NCI-H446 (cell line): Measurements from ENCODE around the gene TXNRD2.
"Not testable (repeated sequence)": the region's sequence is repeated elsewhere in the genome, so short reads cannot be mapped to it uniquely, and the experiment has no call there.

Experiments
- DNase-seq, 2 experiments: peaks; one replicate each; lab custom pipeline; 2025; lab: John Stamatoyannopoulos, UW

Gene TXNRD2

DNA sequence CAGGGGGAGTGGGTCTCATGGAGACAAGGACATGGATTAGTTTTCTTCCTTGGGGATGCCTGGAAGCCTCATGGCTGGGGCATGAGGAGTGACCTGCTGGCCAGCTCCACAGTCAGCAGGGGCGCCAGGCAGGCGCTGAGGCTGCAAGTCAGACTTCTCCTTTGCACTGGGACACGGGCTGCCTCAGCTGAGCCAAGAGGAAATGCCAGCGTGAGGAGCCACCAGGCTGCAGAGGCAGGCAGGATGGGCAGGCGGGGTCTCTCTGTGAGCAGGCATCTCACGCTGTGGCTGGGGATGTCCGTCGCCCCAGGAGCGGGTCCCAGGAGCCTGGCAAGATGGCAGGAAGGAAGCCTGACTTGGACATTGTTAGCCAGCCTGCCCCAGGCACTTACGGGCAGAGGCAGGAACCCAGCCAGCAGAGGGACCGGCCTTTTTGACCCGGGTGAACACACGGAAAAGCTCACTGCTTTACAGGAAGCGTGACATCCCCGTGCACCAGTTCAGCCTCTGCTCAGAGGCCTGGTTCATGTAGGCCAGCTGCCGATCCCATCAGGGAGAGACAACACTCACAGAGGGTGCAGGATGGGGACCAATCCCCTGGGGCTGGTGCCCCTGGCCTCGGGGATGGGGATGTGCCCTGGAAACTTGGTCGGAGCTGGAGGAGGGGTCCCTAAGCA, 97.1 kb downstream of the TXNRD2 start:
- no peak for DNase-seq

DNA sequence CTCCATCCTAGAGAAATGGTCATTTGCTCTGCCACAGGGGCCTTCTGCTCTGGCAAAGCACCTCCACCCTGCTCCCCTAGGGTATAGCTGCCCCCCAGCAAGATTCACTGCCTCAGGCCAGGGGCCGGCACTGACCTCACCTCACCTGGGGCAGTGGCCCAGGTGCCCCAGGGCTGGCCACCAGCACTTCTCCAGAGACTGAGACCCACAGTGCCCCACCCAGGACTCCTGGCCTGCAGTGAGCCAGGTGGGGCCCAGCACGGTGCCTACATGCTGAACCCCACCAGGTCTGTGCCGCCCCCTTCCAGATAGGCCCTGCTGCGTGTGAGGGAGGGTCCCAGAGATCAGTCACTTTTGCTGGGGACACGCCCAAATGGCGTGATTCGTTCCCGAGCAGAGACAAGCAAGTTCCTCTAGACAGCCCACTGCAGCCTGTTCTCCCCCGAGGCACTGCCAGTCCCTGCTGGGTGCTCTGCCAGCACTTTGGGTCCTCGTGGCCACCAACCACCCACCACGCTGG, 97.7 kb downstream of the TXNRD2 start:
- DNase-seq: no peak

DNA sequence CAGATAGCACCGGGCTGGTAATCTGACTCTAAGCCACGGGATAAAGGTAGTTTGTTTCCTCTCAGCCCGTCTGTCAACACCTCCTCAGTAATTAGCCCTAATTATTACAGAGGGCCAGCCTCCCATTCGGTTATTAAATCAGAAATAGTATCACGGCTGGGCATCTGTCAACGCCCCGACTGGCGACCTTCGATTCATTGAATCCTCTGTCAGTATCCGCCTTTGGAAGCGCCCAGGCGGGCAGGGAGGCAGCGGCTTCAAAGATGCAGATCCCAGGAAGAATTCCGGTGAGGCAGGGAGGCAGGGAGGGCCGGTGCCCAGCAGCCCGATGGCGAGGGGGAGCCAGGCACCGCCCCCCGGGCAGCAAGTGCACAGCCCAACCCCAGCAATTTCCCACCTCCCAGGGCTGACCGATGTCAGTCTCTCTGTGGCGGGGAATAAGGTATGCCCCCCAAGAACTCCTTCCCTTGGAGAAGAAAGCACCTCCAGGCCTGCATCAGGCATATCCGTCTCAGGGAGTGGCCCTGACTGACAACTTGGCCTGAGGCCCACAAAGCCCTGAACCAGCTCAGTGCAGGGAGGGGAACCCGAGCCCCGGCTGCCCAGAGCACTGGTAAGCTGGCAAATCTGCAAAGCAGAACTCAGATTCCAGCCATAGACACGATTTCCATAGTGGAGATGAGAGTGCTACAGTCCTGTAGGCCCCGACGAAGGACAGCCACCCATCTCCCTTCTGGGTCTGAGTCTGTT, 98.3 kb downstream of the TXNRD2 start:
- no peak for DNase-seq

DNA sequence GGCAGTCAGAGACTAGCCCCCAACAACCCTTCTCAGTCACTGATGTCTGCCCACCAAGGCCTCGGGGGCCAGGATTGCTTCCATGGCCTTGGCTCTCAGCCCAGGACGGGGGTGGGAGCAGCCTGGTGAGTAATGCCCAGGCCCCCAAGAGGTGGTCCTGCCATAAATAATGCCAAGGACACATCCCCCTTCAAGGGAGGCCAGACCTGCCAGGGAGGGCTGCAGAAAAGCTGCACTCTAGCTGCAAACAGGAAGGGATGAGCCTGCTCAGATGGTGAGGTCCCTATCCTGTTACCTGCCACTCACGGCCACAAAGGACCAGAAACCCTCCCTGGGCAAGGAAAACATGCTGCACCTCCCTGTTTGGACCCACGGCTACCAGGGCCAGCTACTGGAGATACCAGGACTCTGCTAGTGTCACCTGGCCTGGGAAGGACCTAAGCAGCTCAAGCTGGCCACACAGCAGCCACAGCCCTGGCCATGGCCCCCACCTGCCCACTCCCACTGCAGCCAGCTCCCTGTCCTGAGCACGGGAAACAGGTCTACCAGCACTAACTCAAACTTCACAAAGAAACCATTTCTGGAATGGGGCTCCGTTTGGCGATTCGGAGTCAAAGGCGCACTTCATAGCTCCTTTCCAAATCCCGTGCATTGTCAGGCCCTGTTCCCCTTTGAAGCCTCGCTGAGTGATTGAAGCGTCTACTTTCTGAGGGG, 99.1 kb downstream of the TXNRD2 start:
- no peak for DNase-seq

DNA sequence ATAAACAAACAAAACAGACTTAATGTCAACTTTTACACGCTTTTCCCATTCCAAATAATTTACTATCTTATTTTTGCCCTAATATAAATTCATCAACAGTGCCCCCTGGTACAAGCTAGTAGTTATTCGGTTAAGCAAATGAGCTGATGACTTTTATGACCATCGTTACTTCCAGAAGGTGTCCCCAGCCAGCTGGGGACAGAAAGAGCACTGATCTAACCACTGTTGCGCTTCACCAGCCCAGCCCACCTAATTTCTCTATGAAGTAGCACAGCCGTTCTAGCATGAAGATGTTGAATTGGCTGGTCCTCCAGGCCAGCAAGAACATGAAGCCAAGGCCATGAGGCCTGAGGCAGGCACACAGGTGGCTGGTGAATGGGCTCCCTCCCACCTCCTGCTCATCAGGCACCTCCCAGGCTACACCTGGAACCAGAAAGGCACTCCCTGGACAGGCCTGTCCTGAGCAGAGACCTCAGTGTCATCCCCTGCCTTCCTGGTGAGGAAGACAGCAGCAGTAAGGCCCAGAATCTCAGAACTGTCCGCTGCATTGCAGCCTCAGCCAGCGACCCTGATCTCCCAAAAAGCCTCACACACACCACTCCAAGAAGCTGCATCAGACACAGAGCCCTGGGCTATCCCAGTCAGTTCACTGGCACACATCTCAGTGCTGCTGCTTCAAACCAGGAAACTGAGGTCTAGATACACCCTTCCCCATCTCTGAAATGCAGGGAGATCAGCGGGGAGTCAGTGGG, 99.8 kb downstream of the TXNRD2 start:
- no peak for DNase-seq

DNA sequence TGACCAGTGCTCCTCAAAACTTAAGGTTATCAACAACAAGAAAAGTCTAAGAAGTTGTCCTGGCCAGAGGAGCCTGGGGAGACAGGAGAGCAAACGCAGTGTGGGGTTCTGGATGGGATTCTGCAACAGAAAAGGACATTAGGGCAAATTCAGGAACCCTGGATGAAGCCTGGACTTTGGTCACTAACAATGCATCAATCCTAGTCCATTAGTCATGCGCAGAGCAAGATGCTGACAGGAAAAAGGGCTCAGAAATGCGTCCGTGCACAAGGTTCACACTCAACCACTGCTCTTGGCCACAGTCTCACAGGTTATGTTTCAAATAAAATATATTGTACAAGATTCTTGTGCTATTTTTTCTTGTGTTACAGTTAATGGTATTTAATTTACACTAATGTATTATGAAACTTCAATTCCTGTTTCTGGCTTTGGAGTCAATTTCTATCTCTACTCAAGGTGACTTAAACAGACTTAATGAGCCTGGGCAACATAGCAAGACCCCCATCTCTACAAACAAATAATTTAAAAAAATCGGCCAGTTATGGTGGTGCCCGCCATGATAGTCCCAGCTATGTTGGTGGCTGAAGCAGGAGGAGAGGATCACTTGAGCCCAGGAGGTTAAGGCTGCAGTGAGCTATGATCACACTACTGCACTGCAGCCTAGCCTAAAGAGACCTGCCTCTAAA, 100.5 kb downstream of the TXNRD2 start:
- DNase-seq: no peak

DNA sequence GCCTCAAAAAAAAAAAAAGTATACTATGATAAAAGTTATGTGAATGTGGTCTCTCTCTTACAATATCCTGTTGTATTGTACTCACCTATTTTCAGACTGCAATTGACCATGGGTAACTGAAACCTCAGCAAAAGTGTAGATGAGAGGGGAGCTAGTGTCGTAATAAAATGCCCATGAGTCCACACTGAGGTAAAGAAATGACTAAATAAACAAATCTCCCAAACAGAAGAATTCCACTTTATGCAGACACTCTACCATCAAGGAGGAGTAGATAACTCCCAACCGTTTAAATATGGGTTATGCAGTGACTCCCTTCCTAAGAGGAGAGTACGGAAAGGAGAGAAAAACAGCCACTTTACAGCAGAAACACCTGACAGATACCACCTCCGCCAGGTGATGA, 101.6 kb downstream of the TXNRD2 start:
- no peak for DNase-seq

DNA sequence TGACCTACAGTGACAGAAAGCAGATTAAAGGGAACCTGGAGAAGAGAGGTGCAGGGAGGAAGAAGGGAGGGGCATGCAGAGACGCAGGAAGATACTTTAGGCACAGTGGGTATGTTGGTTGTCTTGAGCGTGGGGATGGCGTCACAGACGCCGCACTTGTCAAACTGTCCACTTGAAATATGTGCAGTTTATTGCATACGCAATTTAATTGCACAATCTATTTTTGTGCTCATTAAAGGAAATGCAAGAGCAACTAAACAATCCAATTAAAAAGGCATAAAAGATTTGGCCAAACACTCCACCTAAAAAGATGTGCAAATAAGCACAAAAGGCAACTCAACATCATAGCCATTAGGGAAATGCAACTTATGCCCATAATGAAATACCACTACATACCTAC, 103.7 kb downstream of the TXNRD2 start:
- no peak for DNase-seq

DNA sequence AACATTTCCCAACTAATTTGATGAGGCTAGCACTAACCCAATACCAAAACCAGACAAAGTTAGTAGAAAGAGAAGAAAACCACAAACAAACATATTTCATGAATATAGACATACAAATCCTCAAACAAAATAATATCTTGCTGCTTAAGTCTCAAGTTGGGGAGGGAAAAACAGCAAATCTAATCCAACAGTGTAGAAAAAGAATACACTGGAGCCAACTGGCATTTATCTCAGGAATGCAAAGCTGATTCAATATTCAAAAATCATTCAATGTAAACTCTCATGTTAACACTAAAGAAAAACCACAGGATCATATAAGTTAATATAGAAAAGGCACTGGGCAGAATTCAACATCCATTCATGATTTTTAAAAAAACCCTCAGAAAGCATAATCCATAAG, 105.1 kb downstream of the TXNRD2 start:
- no peak for DNase-seq

DNA sequence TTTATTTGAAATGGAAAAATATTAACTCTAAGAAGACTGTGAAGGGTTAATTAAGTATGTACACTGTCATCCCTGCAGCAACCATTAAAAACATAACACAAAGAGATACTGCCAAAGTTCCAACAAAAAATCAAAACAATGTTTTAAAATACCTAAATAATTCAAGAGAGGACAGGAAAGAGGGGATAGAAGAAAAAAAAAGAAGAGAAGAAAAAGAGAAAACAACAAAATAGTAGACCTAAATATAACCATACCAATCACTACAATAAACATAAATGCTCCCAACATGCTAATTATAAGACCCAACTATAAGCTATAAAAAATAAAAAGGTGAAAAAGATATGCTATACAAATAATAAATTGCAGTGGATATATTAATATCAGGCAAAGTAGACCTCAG, 107.0 kb downstream of the TXNRD2 start:
- DNase-seq: no peak

DNA sequence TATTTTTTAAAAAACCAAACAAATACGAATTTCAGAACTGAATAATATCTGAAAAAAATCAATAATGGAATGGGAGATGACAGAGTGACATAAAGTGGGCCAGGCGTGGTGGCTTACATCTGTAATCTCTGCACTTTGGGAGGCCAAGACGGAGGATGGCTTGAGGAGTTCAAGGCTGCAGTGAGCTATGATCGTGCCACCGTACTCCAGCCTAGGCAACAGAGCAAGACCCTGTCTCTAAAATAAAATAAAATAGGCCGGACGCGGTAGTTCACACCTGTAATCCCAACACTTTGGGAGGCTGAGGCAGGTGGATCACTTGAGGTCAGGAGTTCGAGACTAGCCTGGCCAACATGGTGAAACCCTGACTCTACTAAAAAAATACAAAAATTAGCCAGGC, 108.3 kb downstream of the TXNRD2 start:
- DNase-seq: not testable (repeated sequence)

DNA sequence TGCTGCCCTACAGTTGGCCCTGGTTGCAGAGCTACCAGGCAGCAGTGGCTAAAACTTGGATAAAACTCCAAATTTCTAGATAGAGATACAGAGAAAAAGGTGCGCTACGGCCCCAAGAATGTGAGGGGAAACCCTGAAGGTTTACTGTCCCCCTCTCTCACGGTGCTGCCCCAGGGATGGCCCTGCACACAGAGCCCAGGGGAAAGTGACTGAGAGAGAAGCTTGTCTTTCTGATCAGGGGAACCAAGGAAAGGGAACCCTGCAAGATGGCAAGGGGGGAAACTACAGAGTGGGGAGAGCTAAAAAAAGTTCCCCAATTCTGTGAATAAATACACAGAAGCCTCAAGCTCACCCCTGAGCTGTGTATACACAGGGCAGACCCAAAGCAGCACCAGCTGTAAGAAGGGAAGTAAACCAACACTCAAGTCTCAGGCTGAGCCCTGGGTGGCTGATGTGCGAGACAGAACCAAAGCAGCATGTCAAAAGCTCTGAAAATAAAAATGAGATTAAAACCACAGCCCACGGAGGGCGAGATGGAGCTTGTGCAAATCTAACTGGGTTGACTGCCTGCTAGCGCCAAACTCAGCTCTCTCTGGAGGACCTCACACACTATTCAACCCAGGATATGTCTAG, 109.0 kb downstream of the TXNRD2 start:
- no peak for DNase-seq

DNA sequence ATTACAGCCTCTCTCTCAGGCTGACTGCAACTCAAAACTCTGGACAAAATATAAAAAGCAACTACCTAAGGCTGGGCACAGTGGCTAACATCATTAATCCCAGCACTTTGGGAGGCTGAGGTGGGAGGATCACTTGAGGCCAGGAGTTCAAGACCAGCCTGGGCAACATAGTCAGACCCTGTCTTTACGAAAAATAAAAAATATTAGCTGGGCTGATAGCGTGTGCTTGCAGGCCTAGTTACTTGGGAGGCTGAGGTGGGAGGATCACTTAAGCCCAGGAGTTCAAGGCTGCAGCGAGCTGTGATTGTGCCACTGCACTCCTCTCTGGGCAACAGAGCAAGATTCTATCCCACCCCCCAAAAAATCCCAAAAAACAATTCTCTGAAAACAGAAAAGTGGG, 109.6 kb downstream of the TXNRD2 start:
- DNase-seq: not testable (repeated sequence)

DNA sequence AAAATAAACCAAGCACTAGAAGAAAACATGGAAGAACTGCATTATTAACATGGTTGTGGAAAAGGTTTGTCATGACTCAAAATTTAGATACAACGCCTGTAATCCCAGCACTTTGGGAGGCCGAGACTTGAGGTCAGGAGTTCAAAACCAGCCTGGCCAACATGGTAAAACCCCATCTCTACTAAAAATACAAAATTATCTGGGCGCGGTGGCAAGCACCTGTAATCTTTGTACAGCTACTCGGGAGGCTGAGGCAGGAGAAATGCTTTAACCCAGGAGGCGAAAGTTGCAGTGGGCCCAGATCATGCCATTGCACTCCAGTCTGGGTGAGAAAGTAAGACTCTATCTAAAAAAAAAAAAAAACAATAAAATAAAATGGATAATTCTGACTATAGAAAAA, 110.6 kb downstream of the TXNRD2 start:
- DNase-seq: no peak

DNA sequence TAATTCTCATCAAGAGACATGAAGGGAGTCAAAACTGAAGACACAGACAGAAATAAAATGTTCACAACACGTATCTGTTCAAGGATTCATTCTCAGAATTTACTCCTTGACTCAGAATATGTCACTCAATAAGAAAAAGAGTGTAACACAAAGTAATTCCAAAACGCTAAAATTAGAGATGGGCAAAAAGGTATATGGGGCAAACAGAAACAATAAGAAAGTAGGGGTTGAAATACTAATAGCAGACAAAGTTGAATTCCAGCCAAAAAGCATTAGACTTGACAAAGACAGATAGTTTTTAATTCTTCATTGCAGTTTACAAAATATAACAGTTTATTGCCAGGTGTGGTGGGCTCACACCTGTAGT, 113.6 kb downstream of the TXNRD2 start:
- no peak for DNase-seq

DNA sequence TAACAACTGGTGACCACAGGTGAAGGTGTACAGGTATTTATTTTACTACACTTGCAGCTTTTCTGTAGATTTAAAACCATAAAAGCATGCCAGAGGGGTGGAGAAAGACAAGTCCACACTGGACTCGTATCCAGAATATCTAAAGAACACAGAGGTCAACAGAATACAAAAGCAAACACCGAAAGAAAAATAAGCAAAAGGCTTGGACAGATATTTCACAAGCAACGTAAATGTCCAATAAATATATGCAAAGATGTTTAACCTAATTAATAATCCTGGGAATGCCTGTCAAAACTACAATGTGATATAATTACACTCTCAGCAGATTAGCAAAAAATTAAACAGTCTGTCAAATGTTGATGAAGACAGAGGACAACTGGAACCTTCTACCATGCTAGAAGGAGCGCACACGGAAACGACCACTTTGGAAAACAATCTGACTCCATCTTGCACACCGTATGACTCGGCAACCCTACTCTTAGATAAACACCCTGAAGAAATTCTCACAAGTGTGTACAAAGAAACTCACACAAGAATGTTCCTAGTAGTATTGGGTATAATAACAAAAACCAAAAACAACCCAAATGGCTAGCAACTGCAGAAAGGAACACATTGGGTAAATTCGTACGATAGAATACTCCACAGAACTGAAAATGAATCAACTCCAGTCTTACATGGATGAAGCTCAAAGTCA, 114.1 kb downstream of the TXNRD2 start:
- no peak for DNase-seq

DNA sequence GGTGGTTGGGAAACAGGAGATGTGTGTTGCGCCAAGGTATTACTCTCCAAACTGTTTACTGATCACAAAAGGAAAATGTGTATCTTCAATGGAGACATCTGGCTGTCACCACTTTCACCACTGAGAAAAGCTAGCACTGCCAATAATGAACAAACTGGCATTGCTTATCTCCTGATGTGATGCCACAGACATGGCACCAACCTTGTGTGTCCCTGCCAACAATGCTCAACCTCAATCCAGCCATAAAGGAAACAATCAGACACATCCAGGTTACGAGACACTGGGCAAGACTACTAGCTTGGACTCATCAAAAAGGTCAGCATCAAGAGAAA, 115.0 kb downstream of the TXNRD2 start:
- DNase-seq: no peak

DNA sequence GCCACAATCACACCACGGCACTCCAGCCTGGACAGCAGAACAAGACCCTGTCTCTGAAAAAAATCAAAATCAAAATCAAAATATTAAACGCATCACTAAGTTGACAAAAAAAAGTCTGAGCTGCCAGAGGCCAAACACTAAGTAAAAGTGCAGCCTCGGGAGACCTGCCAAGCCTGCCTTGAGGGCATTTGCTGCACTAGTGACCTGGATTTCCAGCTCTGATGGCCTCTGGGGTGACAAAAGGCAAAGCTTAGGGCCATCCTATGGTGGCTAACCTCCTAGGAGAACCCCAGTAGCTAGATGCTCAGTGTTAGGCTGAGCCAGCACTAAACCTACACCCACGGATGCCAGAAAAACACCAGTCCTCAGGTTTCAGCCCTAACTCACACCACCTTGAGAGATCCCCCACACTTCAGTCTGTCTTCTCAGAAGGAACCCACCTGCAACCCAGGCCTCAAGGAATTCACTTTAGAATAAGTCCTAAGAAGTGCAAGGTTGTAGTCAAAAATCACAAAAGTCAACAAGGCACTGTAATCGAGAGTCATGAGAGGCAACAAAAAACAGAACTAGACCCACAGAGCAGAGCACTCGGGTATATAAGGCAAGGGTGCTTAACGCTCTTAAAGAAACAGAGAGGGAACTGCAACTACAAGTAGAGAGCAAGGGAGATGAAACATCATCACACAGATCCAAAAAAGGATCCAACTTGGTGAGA, 115.6 kb downstream of the TXNRD2 start:
- no peak for DNase-seq
